Mesothelial cell of epicardium (in vitro differentiated cells): ENCODE results near the gene SH2D3A. TPM values are rescaled to one million over a fixed set of nuclear protein-coding genes. Genes with fewer than 3 reads are reported as not detected.
"Not testable (repeated sequence)": the region's sequence is repeated elsewhere in the genome, so short reads cannot be mapped to it uniquely, and the experiment has no call there.

Source experiments
- DNase-seq, 2 experiments: peaks; one replicate each; pipeline ENCODE4 v3.0.0; 2021; ENCODE audit warnings: low spot score in 2 of 2; ENCODE audit not compliant: unreplicated experiment in 2 of 2
- H3K27ac Mint-ChIP-seq: 2 replicates; pipeline ENCODE4 v1.8.0; 2021; ENCODE audit warnings: mixed read lengths
- H3K27me3 Mint-ChIP-seq: 2 replicates; pipeline ENCODE4 v1.8.0; 2021; ENCODE audit warnings: low read depth, mixed read lengths
- H3K36me3 Mint-ChIP-seq: 2 replicates; pipeline ENCODE4 v1.8.0; 2021; ENCODE audit warnings: mixed read lengths
- H3K4me1 Mint-ChIP-seq: 2 replicates; pipeline ENCODE4 v1.8.0; 2021; ENCODE audit warnings: mixed read lengths
- H3K4me3 Mint-ChIP-seq: 2 replicates; pipeline ENCODE4 v1.8.0; 2021; ENCODE audit warnings: mild to moderate bottlenecking, moderate library complexity, mixed read lengths
- H3K9me3 Mint-ChIP-seq: 2 replicates; pipeline ENCODE4 v1.8.0; 2021; ENCODE audit warnings: mixed read lengths
- CTCF ChIP-seq: fragments of 200-600 bp; sonication (generic); IDR thresholded peaks from one replicate; pipeline ENCODE4 v1.5.0; 2021; ENCODE audit warnings: antibody characterized with exemption; ENCODE audit not compliant: unreplicated experiment
- total RNA-seq: library from RNA; stranded (reverse); gene quantifications from 3 replicates; pipeline ENCODE4 v1.2.1, GENCODE V29; 2021

Gene SH2D3A
- total RNA-seq, 1 donor from 2014 or later: 13.3 TPM

GRCh38 chr19:6787393-6787792, 20.2 kb upstream of the SH2D3A start:
- Mint-ChIP-seq H3K27me3 (no peaks in the 10 kb centered on the region), H3K9me3 (peaks cover 28% of the 10 kb centered on the region), H3K36me3 (no peaks in the 10 kb centered on the region), H3K4me3 (no peak overlapping the region), H3K27ac (no peak overlapping the region), H3K4me1 (no peaks in the 10 kb centered on the region)
- DNase-seq: no peak
- no peak for TF ChIP-seq CTCF

- H3K4me3 Mint-ChIP-seq: no peak overlapping the region
- H3K9me3 Mint-ChIP-seq: peaks cover 6% of the 10 kb centered on the region
- H3K36me3 Mint-ChIP-seq: no peaks in the 10 kb centered on the region
- H3K4me1 Mint-ChIP-seq: no peaks in the 10 kb centered on the region
- no peaks in the 10 kb centered on the region for H3K27me3 Mint-ChIP-seq
- no peak for TF ChIP-seq CTCF
- no peak for DNase-seq
- no peak overlapping the region for H3K27ac Mint-ChIP-seq
Measured at GRCh38 chr19:6779206-6779605, 12.0 kb upstream of the SH2D3A start.

GRCh38 chr19:6778386-6778785, 11.2 kb upstream of the SH2D3A start:
- Mint-ChIP-seq H3K4me1 (no peaks in the 10 kb centered on the region), H3K4me3 (no peak overlapping the region), H3K36me3 (no peaks in the 10 kb centered on the region), H3K27ac (no peak overlapping the region), H3K9me3 (peaks cover 6% of the 10 kb centered on the region), H3K27me3 (no peaks in the 10 kb centered on the region)
- DNase-seq: no peak
- TF ChIP-seq CTCF: no peak

GRCh38 chr19:6777434-6777833, 10.2 kb upstream of the SH2D3A start:
- no peak for TF ChIP-seq CTCF
- H3K36me3 Mint-ChIP-seq: no peaks in the 10 kb centered on the region
- peaks cover 6% of the 10 kb centered on the region for H3K9me3 Mint-ChIP-seq
- H3K4me3 Mint-ChIP-seq: no peak overlapping the region
- no peak overlapping the region for H3K27ac Mint-ChIP-seq
- no peaks in the 10 kb centered on the region for H3K4me1 Mint-ChIP-seq
- no peaks in the 10 kb centered on the region for H3K27me3 Mint-ChIP-seq
- DNase-seq: no peak

GRCh38 chr19:6776999-6777398, 9.8 kb upstream of the SH2D3A start:
- no peak for DNase-seq
- Mint-ChIP-seq H3K4me1 (no peaks in the 10 kb centered on the region), H3K4me3 (no peak overlapping the region), H3K27me3 (peaks cover 2% of the 10 kb centered on the region), H3K36me3 (no peaks in the 10 kb centered on the region), H3K27ac (no peak overlapping the region), H3K9me3 (peaks cover 6% of the 10 kb centered on the region)
- no peak for TF ChIP-seq CTCF

- not testable (repeated sequence) for H3K27ac Mint-ChIP-seq, H3K27me3 Mint-ChIP-seq, H3K36me3 Mint-ChIP-seq, H3K4me1 Mint-ChIP-seq, H3K9me3 Mint-ChIP-seq, DNase-seq, H3K4me3 Mint-ChIP-seq
Measured at GRCh38 chr19:6776045-6776444, 8.8 kb upstream of the SH2D3A start.
